Endothelial cell of umbilical vein (primary cell): Measurements from ENCODE around the gene HRH2. TPM values are rescaled to one million over a fixed set of nuclear protein-coding genes. Genes with fewer than 3 reads are reported as not detected.

Source experiments
- BruUV-seq: library from RNA; stranded (reverse); fragments of 400-500 nt; replicated peaks from 2 replicates; lab custom pipeline; 2021; lab: Mats Ljungman, UMichigan
- CTCF ChIA-PET: fragments of 300-600, 350-600 bp; sonication (Branson Sonifier 250); formaldehyde crosslinking; loops from one replicate; lab custom pipeline; 2021; ENCODE audit warnings: antibody characterized with exemption, inconsistent platforms; lab: Charles Lee
- POLR2A ChIA-PET: fragments of 300-600, 350-600 bp; sonication (Branson Sonifier 250); formaldehyde crosslinking; loops from one replicate; lab custom pipeline; 2021; ENCODE audit warnings: antibody characterized with exemption, inconsistent platforms; lab: Charles Lee
- DNase-seq: peaks from one replicate; pipeline ENCODE4 v3.0.0-alpha.2; 2011; ENCODE audit warnings: low read depth, low spot score
- FAIRE-seq: peaks from 2 replicates; lab custom pipeline; 2011; peaks lifted over from hg19 to GRCh38; lab: Jason Lieb, UNC
- H2AFZ ChIP-seq: 2 replicates; pipeline ENCODE4 v1.6.0; 2012; ENCODE audit warnings: low read depth, low read length, control low read depth, inconsistent platforms
- H3K27ac ChIP-seq: 2 replicates; pipeline ENCODE4 v1.5.1; 2011; ENCODE audit warnings: low read depth, mild to moderate bottlenecking, control low read depth, low read length, moderate library complexity; ENCODE audit not compliant: insufficient read depth
- H3K27me3 ChIP-seq, 2 experiments: 2 replicates each; pipeline versions ENCODE4 v1.6.0 to v1.6.1; 2011; ENCODE audit warnings: low read length in 2 of 2, mixed read lengths in 1 of 2; ENCODE audit not compliant: control insufficient read depth in 2 of 2, insufficient read depth in 2 of 2
- H3K36me3 ChIP-seq, 2 experiments: 2 replicates in 1 of 2; 3 replicates in 1 of 2; pipeline ENCODE4 v1.5.1; 2011; ENCODE audit warnings: low read length in 2 of 2, mild to moderate bottlenecking in 1 of 2, moderate library complexity in 1 of 2; ENCODE audit not compliant: control insufficient read depth in 2 of 2, insufficient read depth in 2 of 2; ENCODE audit errors: extremely low read depth in 1 of 2
- H3K4me1 ChIP-seq: 3 replicates; pipeline ENCODE4 v1.5.1; 2011; ENCODE audit warnings: mild to moderate bottlenecking, low read length; ENCODE audit not compliant: control insufficient read depth, insufficient read depth; ENCODE audit errors: extremely low read depth
- H3K4me2 ChIP-seq: 2 replicates; pipeline ENCODE4 v1.6.1; 2011; ENCODE audit warnings: low read length, control low read depth, mixed read lengths; ENCODE audit not compliant: insufficient read depth
- H3K4me3 ChIP-seq, 3 experiments: fragments of 200-600 bp in 1 of 3; sonication (generic), shearing (Covaris generic) in 1 of 3; replicated peaks in 1 of 3; 2 replicates each; pipeline ENCODE4 v1.5.1; 2011 to 2016; ENCODE audit warnings: control low read depth in 3 of 3, low read length in 3 of 3, mild to moderate bottlenecking in 2 of 3, inconsistent platforms in 1 of 3, low read depth in 1 of 3, moderate library complexity in 1 of 3; ENCODE audit not compliant: insufficient read depth in 1 of 3
- H3K79me2 ChIP-seq: 2 replicates; pipeline ENCODE4 v1.6.0; 2012; ENCODE audit warnings: low read length, inconsistent platforms; ENCODE audit not compliant: control insufficient read depth, insufficient read depth
- H3K9ac ChIP-seq: replicated peaks from 2 replicates; pipeline ENCODE3; 2011; ENCODE audit warnings: low read length, control low read depth; ENCODE audit not compliant: insufficient read depth; ENCODE audit errors: extremely low read depth
- H3K9me1 ChIP-seq: replicated peaks from 3 replicates; pipeline ENCODE4 v1.6.0; 2011; ENCODE audit warnings: mild to moderate bottlenecking, low read length; ENCODE audit not compliant: control insufficient read depth, insufficient read depth; ENCODE audit errors: extremely low read depth
- H3K9me3 ChIP-seq: replicated peaks from 2 replicates; pipeline ENCODE4 v1.5.1; 2012; ENCODE audit warnings: low read length, inconsistent platforms; ENCODE audit not compliant: control insufficient read depth, insufficient read depth
- H4K20me1 ChIP-seq: replicated peaks from 2 replicates; pipeline ENCODE3; 2011; ENCODE audit warnings: mild to moderate bottlenecking, low read length; ENCODE audit not compliant: control insufficient read depth, insufficient read depth; ENCODE audit errors: extremely low read depth
- EZH2 ChIP-seq: IDR thresholded peaks from 2 replicates; pipeline ENCODE4 v1.6.1; 2012; ENCODE audit warnings: borderline replicate concordance, low read depth, mild to moderate bottlenecking, moderate library complexity, low read length, inconsistent platforms; ENCODE audit not compliant: severe bottlenecking
- FOS ChIP-seq: IDR thresholded peaks from 2 replicates; pipeline ENCODE4 v1.6.1; 2011; ENCODE audit warnings: mild to moderate bottlenecking, low read length, moderate library complexity, borderline replicate concordance; ENCODE audit not compliant: insufficient read depth
- GATA2 ChIP-seq: IDR thresholded peaks from 2 replicates; pipeline ENCODE4 v1.7.0; 2011; ENCODE audit warnings: low read depth, mild to moderate bottlenecking, moderate library complexity, mixed read lengths, low read length; ENCODE audit not compliant: insufficient read length, insufficient read depth
- JUN ChIP-seq: IDR thresholded peaks from 2 replicates; pipeline ENCODE4 v1.6.1; 2011; ENCODE audit warnings: borderline replicate concordance, low read depth; ENCODE audit not compliant: insufficient read length, insufficient read depth
- MAX ChIP-seq: IDR thresholded peaks from 2 replicates; pipeline ENCODE4 v1.6.1; 2011; ENCODE audit not compliant: insufficient read depth, insufficient read length
- MYC ChIP-seq: IDR thresholded peaks from one replicate; pipeline ENCODE4 v1.6.1; 2011; ENCODE audit warnings: mild to moderate bottlenecking, low read depth, low read length
- POLR2A ChIP-seq: IDR thresholded peaks from 2 replicates; pipeline ENCODE4 v1.6.1; 2012; ENCODE audit warnings: low read depth, mild to moderate bottlenecking, control low read depth, low read length
- POLR2AphosphoS5 ChIP-seq: IDR thresholded peaks from 2 replicates; pipeline ENCODE4 v1.6.1; 2012; ENCODE audit warnings: low read depth, mild to moderate bottlenecking, control low read depth, low read length, moderate library complexity; ENCODE audit not compliant: insufficient read depth
- dilution Hi-C: fragments of 300-500 bp; cut with MboI; formaldehyde crosslinking; loops from one replicate; pipeline ENCODE4 v1.15.0; 2019; ENCODE audit warnings: low sequenced_read_pairs; ENCODE audit not compliant: extremely low pct_ligation_motif_present
- intact Hi-C: fragments of 100-400 bp; cut with micrococcal nuclease; formaldehyde crosslinking; loops from one replicate; pipeline ENCODE4 v1.10.0; 2022
- polyA plus RNA-seq, 4 experiments: library from polyadenylated mRNA; depleted of rRNA in 3 of 4; stranded (reverse) in 3 of 4; unstranded in 1 of 4; fragments of >200 nt; gene quantifications; 2 replicates each; pipeline versions ENCODE4 v1.2.1 to v1.2.3, GENCODE V29; 2011 to 2012; ENCODE audit warnings: missing spikeins in 1 of 4
- total RNA-seq: library from RNA; stranded (reverse); gene quantifications from 2 replicates; pipeline ENCODE4 v1.2.3, GENCODE V29; 2021
- TF ChIP-seq, protein P1 (sequence below), 2 donors: IDR thresholded peaks; 1 replicate in 1 of 2; 2 replicates in 1 of 2; pipeline ENCODE4 v1.5.1; 2011; ENCODE audit warnings: low read length in 2 of 2, mild to moderate bottlenecking in 2 of 2, moderate library complexity in 2 of 2, control low read depth in 1 of 2, inconsistent platforms in 1 of 2, low read depth in 1 of 2; ENCODE audit not compliant: insufficient read depth in 1 of 2; ENCODE audit errors: extremely low read depth in 1 of 2

Gene HRH2
- total and polyA plus RNA-seq, 2 donors (not counting 3 experiments of a cell fraction or from before 2014, with no cell fraction given), result not detected

GRCh38 chr5:175686826-175687225 is 29.0 kb downstream of the HRH2 start:
- Histone ChIP-seq H3K27me3 (no peaks in the 10 kb centered on the region), H3K79me2 (no peaks in the 10 kb centered on the region), H4K20me1 (no peaks in the 10 kb centered on the region), H2AFZ (no peak overlapping the region), H3K4me2 (no peak overlapping the region), H3K4me1 (no peaks in the 10 kb centered on the region), H3K27ac (no peak overlapping the region), H3K36me3 (no peaks in the 10 kb centered on the region), H3K4me3 (no peak overlapping the region), H3K9ac (no peak overlapping the region), H3K9me1 (no peaks in the 10 kb centered on the region), H3K9me3 (no peaks in the 10 kb centered on the region)
- CTCF ChIA-PET, result no interaction called here
- BruUV-seq, result no TSS peak
- FAIRE-seq (no peak), DNase-seq (no peak)
- TF ChIP-seq POLR2AphosphoS5 (no peak), MAX (no peak), GATA2 (no peak), FOS (no peak), MYC (no peak), EZH2 (no peak), JUN (no peak), POLR2A (no peak)
- TF ChIP-seq, protein P1, sequence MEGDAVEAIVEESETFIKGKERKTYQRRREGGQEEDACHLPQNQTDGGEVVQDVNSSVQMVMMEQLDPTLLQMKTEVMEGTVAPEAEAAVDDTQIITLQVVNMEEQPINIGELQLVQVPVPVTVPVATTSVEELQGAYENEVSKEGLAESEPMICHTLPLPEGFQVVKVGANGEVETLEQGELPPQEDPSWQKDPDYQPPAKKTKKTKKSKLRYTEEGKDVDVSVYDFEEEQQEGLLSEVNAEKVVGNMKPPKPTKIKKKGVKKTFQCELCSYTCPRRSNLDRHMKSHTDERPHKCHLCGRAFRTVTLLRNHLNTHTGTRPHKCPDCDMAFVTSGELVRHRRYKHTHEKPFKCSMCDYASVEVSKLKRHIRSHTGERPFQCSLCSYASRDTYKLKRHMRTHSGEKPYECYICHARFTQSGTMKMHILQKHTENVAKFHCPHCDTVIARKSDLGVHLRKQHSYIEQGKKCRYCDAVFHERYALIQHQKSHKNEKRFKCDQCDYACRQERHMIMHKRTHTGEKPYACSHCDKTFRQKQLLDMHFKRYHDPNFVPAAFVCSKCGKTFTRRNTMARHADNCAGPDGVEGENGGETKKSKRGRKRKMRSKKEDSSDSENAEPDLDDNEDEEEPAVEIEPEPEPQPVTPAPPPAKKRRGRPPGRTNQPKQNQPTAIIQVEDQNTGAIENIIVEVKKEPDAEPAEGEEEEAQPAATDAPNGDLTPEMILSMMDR (IDR thresholded peaks at IDR 0.05; ENCODE audit: extremely low read depth in 1 of 2, insufficient read depth in 1 of 2, low read depth in 1 of 2, low read length in 2 of 2), result no peak
- intact Hi-C loops, result no loop called here
- dilution Hi-C loops, result no loop called here
- POLR2A ChIA-PET, result no interaction called here
